ENCODE measurements around the gene UNC5A.

The UNC5A gene

GRCh38 chr5:176899946-176900779, 89.8 kb downstream of the UNC5A start:
- peak; percentile 34; the same call in 1 of the 3 replicates for ATAC-seq (ENCODE audit: insufficient read depth, low read depth)
- Histone ChIP-seq H3K9me3 (ENCODE audit: insufficient read depth, low read length, severe bottlenecking) (no peaks in the 10 kb centered on the region), H3K36me3 (ENCODE audit: insufficient read depth, low read length) (peaks cover 25% of the 10 kb centered on the region), H3K4me2 (ENCODE audit: insufficient read depth, low read length) (no peak overlapping the region), H4K20me1 (ENCODE audit: insufficient read depth, low read length) (no peaks in the 10 kb centered on the region), H3K9ac (ENCODE audit: low read depth, low read length) (no peak overlapping the region), H3K27me3 (ENCODE audit: insufficient read depth, low read length, poor library complexity) (no peaks in the 10 kb centered on the region), H3K4me3 (ENCODE audit: low read depth in 1 of 2, low read length in 2 of 2) (no peak overlapping the region), H3K79me2 (ENCODE audit: insufficient read depth, low read length) (no peaks in the 10 kb centered on the region), H3K27ac (ENCODE audit: low read length) (no peak overlapping the region), H2AFZ (ENCODE audit: low read depth, low read length) (no peak overlapping the region), H3K4me1 (ENCODE audit: insufficient read depth, low read length) (no peaks in the 10 kb centered on the region)
- TF ChIP-seq CTCF (IDR thresholded peaks at IDR 0.05; ENCODE audit: borderline replicate concordance, extremely low read depth, low read length, poor library complexity, severe bottlenecking): no peak
- TF ChIP-seq EZH2 (IDR thresholded peaks at IDR 0.05; ENCODE audit: borderline replicate concordance, low read depth, low read length, severe bottlenecking): no peak
- no peak for DNase-seq

GRCh38 chr5:176900780-176901204, 90.4 kb downstream of the UNC5A start:
- 0 out of 3 replicates have a peak, but pooled peaks have one; percentile 12 for ATAC-seq (ENCODE audit: insufficient read depth, low read depth)
- TF ChIP-seq EZH2 (IDR thresholded peaks at IDR 0.05; ENCODE audit: borderline replicate concordance, low read depth, low read length, severe bottlenecking) (no peak), CTCF (IDR thresholded peaks at IDR 0.05; ENCODE audit: borderline replicate concordance, extremely low read depth, low read length, poor library complexity, severe bottlenecking) (no peak)
- H3K9me3 ChIP-seq (ENCODE audit: insufficient read depth, low read length, severe bottlenecking): no peaks in the 10 kb centered on the region

GRCh38 chr5:176901260-176902101, 91.1 kb downstream of the UNC5A start:
- no peaks in the 10 kb centered on the region for H3K27me3 ChIP-seq (ENCODE audit: insufficient read depth, low read length, poor library complexity)
- H3K4me1 ChIP-seq (ENCODE audit: insufficient read depth, low read length): no peaks in the 10 kb centered on the region
- no peaks in the 10 kb centered on the region for H3K9me3 ChIP-seq (ENCODE audit: insufficient read depth, low read length, severe bottlenecking)
- no peaks in the 10 kb centered on the region for H4K20me1 ChIP-seq (ENCODE audit: insufficient read depth, low read length)
- no peak overlapping the region for H3K27ac ChIP-seq (ENCODE audit: low read length)
- H3K9ac ChIP-seq (ENCODE audit: low read depth, low read length): no peak overlapping the region
- no peak overlapping the region for H2AFZ ChIP-seq (ENCODE audit: low read depth, low read length)
- peaks cover 38% of the 10 kb centered on the region for H3K36me3 ChIP-seq (ENCODE audit: insufficient read depth, low read length)
- no peak for TF ChIP-seq EZH2 (IDR thresholded peaks at IDR 0.05; ENCODE audit: borderline replicate concordance, low read depth, low read length, severe bottlenecking)
- no peak for TF ChIP-seq CTCF (IDR thresholded peaks at IDR 0.05; ENCODE audit: borderline replicate concordance, extremely low read depth, low read length, poor library complexity, severe bottlenecking)
- no peaks in the 10 kb centered on the region for H3K79me2 ChIP-seq (ENCODE audit: insufficient read depth, low read length)
- no peak overlapping the region for H3K4me2 ChIP-seq (ENCODE audit: insufficient read depth, low read length)
- ATAC-seq (ENCODE audit: insufficient read depth, low read depth) (no peak), DNase-seq (no peak)
- no peak overlapping the region for H3K4me3 ChIP-seq (ENCODE audit: low read depth in 1 of 2, low read length in 2 of 2)

More at GRCh38 chr5:176900780-176901204, 90.4 kb downstream of the UNC5A start:
- Histone ChIP-seq H3K9ac (ENCODE audit: low read depth, low read length) (no peak overlapping the region), H2AFZ (ENCODE audit: low read depth, low read length) (no peak overlapping the region), H3K36me3 (ENCODE audit: insufficient read depth, low read length) (peaks cover 31% of the 10 kb centered on the region), H3K27ac (ENCODE audit: low read length) (no peak overlapping the region), H3K79me2 (ENCODE audit: insufficient read depth, low read length) (no peaks in the 10 kb centered on the region), H3K4me1 (ENCODE audit: insufficient read depth, low read length) (no peaks in the 10 kb centered on the region), H3K4me2 (ENCODE audit: insufficient read depth, low read length) (no peak overlapping the region), H4K20me1 (ENCODE audit: insufficient read depth, low read length) (no peaks in the 10 kb centered on the region), H3K4me3 (ENCODE audit: low read depth in 1 of 2, low read length in 2 of 2) (no peak overlapping the region), H3K27me3 (ENCODE audit: insufficient read depth, low read length, poor library complexity) (no peaks in the 10 kb centered on the region)
- no peak for DNase-seq
